RPMI7951 (cell line): Measurements from ENCODE around the gene DCST1. TPM values are rescaled to one million over a fixed set of nuclear protein-coding genes. Genes with fewer than 3 reads are reported as not detected.
"Not testable (repeated sequence)": the region's sequence is repeated elsewhere in the genome, so short reads cannot be mapped to it uniquely, and the experiment has no call there.

Source experiments
- DNase-seq: peaks from one replicate; pipeline ENCODE4 v3.0.0-alpha.2; 2012; ENCODE audit warnings: low read depth
- total RNA-seq: library from RNA; depleted of rRNA; stranded (reverse); fragments of >200 nt; shearing (Covaris generic); gene quantifications from 2 replicates; pipeline ENCODE4 v1.2.3, GENCODE V29; 2014; rRNA removed

The DCST1 gene
- total RNA-seq: not detected in 2 replicates

DNA sequence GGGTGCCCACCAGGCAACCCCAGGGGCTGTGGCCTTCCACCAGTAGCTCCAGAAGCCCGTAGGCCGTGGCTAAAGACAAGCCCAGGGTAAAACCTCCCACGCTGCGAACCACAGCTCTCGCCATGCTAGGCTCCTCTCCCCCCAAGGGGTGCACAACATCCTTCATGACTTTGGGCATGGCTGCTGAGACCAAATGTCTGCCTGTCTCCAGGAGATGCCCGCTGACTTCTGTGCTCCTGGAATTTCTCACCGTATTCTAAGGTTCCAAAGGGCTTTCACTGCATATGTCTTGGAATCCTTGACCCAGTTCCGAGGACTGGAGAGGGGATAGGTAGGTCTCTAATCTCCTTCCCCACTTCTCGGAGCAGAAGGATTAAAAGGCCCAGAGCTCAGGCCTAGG, at the start of gene DCST1, which contains the start of gene DCST2:
DCST1 (plus strand) TSS at position 301 of the 400 bp plus-strand sequence. CDS start 213 bp downstream, outside the sequence.
DCST2 (minus strand) TSS at position 258 of the 400 bp plus-strand sequence; CDS start at position 178, 80 bp downstream.
- DNase-seq: no peak

DNA sequence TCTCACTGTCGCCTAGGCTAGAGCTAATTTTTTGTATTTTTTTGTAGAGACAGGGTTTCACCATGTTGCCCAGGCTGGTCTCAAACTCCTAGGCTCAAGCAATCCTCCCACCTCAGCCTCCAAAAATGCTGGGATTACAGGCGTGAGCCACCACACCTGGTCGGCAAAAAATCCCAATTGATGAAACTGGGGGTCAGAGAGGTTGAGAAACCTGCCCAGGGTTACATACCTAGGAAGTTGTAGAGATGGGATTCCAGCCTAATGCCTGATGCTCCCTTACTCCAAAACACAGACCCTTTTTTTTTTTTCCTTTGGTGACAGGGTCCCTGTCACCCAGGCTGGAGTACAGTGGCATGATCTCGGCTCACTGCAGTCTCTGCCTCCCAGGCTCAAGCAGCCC, 46.9 kb upstream of the DCST1 start:
- DNase-seq: not testable (repeated sequence)

DNA sequence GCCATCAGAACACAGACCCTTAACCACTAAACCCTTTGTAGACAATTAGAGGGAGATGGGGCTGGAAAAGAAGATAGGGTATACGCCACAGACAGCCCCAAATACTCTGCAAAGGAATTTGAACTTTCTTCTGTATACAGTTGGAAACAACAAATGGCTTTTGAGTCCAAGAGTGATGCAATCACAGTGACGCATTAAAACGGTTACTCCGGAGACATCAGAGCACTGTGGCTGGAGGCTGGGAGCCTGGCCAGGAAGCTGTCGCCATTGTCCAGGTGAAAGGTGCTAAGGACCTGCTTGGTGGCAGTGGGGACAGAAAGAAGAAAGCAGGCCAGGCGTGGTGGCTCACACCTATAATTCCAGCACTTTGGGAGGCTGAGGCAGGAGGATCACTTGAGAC, 46.3 kb upstream of the DCST1 start:
- DNase-seq: no peak

DNA sequence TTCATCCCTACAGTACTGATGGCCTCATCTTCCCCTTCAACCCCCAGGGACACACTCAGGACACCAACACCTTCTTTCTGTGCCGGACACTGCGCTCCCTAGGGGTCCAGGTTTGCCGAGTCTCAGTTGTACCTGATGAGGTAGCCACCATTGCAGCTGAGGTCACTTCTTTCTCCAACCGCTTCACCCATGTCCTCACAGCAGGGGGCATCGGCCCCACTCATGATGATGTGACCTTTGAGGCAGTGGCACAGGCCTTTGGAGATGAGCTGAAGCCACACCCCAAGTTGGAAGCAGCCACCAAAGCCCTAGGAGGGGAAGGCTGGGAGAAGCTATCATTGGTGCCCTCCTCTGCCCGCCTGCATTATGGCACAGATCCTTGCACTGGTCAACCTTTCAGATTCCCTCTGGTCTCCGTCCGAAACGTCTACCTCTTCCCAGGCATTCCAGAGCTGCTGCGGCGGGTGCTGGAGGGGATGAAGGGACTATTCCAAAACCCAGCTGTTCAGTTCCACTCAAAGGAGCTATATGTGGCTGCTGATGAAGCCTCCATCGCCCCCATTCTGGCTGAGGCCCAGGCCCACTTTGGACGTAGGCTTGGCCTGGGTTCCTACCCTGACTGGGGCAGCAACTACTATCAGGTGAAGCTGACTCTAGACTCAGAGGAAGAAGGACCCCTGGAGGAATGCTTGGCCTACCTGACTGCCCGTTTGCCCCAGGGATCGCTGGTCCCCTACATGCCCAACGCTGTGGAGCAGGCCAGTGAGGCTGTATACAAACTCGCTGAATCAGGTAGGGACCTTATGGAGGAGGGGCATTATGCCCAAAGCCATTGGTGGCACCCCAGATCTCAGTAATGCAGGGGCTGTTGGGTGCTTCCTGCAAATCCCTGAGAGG, 45.3 kb upstream of the DCST1 start:
- DNase-seq: no peak

DNA sequence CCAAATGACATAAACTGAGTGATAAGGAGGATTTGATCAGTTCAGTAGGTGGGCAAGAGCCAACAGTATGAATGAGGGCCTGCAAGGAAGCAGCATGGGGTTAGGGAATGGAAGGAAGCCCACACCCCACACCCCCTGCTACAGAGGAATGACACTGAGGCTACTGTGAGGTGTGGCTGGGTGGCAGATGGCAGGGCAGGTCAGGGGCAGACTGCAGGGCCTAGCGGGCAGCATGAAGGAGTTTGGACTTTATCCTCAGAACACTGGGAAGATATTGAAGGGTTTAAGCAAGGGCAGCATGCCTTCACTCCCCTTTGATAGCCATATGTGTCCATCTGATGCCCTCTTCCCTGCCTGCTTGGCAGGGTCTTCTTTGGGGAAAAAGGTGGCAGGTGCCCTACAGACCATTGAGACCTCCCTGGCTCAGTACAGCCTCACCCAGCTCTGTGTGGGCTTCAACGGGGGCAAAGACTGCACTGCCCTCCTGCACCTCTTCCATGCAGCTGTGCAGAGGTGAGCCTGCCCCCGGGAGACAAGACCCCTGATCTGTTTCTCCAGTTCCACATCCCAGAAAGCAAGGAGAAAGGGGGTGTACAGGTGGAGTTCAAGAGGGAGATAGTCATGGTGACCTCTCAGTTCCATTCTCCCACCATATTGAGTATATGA, 44.3 kb upstream of the DCST1 start:
- DNase-seq: no peak

DNA sequence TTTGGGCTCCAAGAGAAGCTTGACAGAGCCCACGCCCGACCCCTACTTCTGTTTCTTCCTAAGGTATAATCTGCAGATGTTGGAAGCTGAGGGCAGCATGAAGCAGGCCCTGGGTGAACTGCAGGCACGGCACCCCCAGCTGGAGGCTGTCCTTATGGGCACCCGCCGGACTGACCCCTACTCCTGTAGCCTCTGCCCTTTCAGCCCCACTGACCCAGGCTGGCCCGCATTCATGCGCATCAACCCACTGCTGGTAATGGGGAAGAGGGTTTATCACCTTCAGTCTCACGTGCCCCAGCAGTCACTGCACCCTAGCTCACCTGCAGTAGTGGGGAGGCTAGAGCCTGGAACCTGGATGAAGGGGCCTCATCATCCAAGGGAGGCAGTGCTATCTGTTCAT, 43.3 kb upstream of the DCST1 start:
- no peak for DNase-seq

DNA sequence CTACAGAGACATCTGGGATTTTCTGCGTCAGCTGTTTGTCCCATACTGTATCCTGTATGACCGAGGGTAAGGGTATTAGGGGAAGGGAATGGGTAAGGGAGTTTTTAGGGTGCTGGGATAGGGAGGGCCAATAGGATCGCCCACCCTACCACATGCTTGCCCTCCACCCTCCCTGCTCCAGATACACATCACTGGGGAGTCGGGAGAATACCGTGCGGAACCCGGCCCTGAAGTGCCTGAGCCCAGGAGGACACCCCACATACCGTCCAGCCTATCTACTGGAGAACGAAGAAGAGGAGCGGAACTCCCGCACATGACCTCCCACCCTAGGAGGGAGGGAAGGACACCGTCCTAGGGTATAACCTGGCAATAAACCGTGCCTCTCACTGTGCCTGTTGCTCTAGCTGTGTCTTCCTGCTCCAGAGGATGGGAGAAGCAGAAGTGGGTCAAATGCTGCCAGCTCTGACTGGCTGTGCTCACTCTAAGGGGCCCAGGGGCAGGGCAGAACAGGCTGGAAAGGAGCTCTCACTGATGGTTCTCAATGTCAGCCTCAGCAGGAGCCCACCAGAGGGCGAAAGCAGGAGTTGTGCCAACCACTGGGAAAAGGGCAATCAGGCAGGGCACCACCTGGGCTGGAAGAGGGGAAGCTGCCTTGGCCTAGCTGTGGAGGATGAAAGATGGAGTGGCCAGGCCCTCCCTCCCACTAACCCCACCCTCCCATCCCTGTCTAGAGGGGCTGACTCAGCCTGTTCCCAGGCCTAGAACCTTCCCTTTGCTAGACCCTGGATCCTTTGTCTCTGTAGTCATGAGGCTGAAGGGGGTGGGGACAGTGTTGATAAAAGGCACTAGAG, 40.7 kb upstream of the DCST1 start:
- DNase-seq: no peak

DNA sequence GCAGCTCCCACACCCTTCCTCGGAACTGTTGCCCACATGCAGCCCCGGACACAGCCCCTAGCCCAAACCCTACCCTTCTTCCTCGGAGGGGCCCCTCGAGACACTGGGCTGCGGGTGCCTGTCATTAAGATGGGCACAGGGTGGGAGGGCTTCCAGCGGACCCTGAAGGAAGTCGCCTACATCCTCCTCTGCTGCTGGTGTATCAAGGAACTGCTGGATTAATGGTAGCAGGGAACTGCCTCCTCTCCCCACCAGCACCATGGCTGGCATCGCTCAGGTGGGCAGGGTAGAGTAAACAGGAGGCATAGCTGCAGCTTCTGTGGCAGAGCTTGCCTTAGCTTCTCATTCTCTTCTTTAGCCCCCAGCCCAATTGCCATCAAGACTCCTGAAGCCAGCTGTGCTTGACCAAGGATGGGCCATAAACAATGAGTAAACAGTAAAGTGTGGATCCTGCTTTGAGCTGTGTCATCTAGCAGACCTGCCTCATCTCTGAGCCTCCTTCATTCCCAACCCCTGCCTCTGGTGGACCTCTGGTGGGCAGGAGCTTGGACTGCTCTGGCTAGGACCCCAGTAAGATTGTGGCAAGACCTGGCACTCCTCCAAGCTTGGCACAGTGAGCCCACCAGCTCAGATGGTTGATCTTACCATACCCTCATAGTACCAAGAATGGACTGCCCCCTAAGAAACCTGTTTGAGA, 39.9 kb upstream of the DCST1 start, which contains the start of gene LENEP:
LENEP (plus strand) TSS at position 15 of the 697 bp plus-strand sequence; CDS start at position 37, 22 bp downstream.
- DNase-seq: no peak

- no peak for DNase-seq
Observed at GRCh38 chr1:154994269-154994587, 39.4 kb upstream of the DCST1 start.

DNA sequence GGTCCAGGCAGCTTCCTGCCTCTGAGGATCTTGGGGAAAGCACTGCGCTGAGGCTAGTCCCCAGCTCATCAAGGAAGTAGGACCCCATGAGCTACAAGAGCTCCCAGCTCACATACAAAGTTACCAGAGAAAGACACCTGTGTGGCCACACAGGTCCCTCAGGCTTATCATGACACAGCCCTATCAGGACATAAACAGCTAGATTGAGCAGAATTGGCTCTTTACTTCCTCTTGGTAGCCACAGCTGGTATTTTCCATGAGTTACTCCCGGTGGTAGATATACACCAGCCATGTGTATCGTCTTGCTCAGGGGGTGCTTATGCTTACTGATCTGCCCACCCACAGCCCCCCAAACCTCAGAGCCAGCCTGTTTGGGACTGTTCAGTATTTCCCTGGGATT, 39.0 kb upstream of the DCST1 start:
- DNase-seq: no peak

DNA sequence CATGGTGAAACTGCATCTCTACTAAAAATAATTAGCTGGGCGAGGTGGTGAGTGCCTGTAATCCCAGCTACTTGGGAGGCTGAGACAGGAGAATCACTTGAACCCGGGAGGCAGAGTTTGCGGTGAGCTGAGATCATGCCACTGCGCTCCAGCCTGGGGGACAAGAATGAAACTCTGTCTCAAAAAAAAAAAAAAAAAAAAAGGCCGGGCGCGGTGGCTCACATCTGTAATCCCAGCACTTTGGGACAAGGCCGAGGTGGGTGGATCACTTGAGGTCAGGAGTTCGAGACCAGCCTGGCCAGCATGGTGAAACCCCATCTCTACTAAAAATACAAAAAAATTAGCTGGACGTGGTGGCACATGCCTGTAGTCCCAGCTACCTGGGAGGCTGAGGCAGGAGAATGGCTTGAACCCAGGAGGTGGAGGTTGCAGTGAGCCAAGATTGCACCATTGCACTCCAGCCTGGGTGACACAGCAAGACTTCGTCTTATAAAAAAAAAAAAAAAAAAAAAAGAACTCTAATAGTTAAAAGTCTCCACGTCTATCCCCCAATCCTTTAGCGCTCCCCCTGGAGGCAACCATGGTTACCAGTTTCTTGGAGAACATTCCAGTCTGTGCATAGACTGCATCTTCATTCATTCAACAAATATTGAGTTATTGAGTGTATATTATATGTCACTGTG, 38.2 kb upstream of the DCST1 start:
- DNase-seq: peak; percentile 71

DNA sequence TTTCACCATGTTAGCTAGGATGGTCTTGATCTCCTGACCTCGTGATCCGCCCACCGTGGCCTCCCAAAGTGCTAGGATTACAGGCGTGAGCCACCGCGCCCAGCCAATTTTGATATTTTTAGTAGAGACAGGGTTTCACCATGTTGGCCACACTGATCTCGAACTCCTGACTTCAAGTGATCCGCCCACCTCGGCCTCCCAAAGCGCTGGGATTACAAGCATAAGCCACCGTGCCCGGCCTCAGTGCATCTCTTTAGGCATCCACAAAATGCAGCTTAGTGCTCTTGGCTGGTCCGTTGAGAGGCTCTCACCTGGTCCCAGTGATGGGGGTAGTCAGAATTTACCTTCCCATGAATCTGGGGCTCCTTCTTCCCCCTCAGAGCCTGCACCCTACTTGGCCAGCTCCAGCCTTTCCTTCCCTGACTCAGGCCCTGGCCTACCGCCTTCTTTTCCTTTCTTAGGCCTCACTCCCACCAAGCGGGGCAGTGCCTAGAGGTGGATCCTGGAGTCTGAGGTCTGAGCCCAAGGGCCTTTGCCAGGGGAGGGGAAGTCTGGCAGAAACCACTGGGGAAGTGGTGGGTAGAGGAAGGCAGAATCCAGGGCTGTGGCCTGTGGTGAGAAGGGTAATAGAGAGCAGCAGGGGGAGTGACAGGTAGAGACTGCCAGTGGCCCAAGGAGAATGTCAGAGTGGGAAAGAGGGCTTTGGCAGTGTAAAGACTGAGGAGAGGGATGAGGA, 36.5 kb upstream of the DCST1 start:
- DNase-seq: no peak

DNA sequence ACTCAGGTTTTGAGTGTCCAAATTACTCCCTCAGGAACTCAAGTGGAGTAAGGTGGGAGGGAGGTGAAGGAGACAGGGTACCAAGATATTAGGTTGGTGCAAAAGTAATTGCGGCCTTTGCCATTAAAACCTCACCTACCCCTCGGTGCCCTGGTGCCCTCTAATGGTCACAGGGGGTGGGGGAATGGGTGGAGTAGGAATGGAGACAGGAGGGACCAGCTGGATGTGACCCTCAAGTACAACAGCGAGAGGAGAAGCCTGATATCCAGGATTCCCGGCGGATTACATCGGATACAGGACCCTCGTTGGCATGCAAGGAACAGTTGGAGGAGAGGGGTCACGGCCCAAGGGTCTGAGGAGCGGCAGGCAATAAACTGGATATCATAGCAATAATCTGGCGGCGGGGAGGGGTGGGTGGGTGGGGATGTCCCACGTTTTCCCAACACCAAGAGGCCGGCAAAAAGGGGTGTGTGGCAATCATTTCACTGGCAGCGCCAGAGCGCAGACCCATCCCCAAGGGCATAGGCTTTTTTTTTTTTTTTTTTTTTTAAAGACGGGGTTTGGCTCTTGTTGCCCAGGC, 35.3 kb upstream of the DCST1 start:
- no peak for DNase-seq

- peak; percentile 62 for DNase-seq
Observed at GRCh38 chr1:154998818-154999570, 34.6 kb upstream of the DCST1 start.

- DNase-seq: no peak
Observed at GRCh38 chr1:154999571-155000410, 33.8 kb upstream of the DCST1 start.

- DNase-seq: no peak
Observed at GRCh38 chr1:155000411-155000725, 33.3 kb upstream of the DCST1 start.

DNA sequence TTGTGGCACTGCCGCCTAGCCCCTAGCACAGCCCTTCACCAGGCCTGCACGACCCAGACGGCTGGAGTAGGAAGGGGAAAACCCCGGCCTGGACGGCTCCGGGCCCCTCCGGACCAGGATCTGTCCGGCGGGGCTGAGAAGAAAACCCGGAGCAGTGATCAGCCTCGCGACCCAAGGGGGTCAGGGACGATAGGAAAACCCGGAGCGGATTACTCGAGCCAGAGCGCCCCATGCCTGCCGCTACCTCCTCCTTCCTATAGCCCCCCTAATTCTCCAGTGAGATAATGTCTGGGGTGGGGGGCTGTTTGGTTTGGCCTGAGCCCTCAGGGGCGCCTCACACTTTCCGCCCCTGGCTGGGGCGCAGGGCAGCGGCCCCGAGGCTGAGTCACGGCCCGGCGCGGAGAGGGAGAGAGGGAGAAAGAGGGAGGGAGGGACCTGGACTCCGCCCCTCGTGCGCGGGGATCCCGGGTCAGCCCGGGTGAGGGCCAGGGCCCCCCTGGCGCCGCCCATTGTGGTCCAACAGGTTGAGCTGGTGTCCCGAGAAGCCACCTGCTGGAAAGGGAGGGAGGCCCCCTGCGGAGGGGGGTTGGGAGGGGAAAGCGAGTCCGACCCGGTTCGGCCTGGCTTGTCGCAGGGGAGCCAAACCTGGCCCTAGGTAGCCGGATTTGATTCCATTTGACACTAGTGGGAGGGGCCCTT, 32.7 kb upstream of the DCST1 start:
- peak; percentile 84 for DNase-seq

GRCh38 chr1:155001425-155001674, 32.3 kb upstream of the DCST1 start:
- DNase-seq: no peak
